ENCODE results near the gene ATP8B2.
"Not testable (repeated sequence)": the region's sequence is repeated elsewhere in the genome, so short reads cannot be mapped to it uniquely, and the experiment has no call there.

The ATP8B2 gene, protein sequence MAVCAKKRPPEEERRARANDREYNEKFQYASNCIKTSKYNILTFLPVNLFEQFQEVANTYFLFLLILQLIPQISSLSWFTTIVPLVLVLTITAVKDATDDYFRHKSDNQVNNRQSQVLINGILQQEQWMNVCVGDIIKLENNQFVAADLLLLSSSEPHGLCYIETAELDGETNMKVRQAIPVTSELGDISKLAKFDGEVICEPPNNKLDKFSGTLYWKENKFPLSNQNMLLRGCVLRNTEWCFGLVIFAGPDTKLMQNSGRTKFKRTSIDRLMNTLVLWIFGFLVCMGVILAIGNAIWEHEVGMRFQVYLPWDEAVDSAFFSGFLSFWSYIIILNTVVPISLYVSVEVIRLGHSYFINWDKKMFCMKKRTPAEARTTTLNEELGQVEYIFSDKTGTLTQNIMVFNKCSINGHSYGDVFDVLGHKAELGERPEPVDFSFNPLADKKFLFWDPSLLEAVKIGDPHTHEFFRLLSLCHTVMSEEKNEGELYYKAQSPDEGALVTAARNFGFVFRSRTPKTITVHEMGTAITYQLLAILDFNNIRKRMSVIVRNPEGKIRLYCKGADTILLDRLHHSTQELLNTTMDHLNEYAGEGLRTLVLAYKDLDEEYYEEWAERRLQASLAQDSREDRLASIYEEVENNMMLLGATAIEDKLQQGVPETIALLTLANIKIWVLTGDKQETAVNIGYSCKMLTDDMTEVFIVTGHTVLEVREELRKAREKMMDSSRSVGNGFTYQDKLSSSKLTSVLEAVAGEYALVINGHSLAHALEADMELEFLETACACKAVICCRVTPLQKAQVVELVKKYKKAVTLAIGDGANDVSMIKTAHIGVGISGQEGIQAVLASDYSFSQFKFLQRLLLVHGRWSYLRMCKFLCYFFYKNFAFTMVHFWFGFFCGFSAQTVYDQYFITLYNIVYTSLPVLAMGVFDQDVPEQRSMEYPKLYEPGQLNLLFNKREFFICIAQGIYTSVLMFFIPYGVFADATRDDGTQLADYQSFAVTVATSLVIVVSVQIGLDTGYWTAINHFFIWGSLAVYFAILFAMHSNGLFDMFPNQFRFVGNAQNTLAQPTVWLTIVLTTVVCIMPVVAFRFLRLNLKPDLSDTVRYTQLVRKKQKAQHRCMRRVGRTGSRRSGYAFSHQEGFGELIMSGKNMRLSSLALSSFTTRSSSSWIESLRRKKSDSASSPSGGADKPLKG

DNA sequence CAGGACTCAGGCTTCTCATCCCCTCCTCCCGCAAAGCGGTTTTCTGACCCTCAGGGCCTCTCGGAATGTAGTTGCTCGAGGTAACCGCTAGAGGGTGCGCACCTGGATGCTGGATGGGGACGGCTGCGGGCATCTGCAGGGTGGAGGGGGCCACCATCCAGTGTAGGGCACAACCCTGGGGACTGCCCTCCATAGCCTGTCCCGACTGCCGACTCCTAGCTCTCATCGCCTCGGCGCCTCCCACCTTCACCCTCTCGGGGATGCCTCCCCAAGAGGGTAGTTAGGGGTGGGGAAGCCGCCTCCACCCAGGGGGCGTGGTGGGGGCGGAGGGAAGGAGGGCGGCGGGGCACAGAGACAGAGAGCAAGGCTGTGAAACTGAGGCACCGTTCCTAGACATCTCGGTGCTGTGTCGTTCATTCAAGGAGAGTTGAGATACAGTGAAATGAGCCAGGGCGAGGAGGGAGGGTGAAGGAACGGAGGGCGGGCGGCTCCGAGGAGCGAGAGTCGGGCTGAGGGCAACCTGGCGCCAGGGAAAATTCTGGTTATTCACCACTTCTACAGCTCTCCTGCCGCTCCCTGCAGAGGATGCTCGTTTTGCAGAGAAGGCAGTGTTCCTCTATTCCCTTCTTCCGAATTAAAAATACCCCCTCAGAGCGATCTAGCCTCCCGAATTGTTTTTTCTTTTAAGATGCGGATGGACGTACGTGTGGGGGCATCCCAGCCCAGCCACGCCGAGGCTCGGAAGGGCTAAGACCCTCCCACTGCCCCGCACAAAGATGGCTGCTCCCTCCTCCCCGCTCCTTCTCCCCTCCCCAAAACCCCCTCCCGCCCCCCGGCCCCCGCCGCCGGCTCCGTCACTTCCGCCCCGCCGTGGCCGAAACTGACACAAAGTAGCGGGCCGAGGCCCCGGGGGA, at the start of gene ATP8B2:
Gene ATP8B2, plus strand, starts transcription at position 857 of the 914 bp plus-strand sequence. CDS start 2,617 bp downstream, outside the sequence.
- DNase-seq, result peak; percentile 89

DNA sequence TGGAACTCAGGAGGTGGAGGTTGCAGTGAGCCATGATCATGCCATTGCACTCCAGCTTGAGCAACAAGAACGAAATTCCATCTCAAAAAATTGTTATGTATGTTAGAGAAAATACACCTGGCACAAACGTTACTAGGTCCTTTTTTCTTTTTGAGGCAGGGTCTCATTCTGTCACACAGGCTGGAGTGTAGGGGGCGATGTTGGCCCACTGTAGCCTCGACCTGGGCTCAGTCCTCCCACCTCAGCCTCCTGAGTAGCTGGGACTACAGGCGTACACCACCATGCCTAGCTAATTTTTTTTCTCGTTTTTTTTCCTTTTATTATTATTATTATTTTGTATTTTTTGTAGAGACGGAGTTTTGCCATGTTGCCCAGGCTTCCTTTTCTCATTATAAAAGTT, 48.5 kb upstream of the ATP8B2 start:
- DNase-seq, result peak; percentile 52

DNA sequence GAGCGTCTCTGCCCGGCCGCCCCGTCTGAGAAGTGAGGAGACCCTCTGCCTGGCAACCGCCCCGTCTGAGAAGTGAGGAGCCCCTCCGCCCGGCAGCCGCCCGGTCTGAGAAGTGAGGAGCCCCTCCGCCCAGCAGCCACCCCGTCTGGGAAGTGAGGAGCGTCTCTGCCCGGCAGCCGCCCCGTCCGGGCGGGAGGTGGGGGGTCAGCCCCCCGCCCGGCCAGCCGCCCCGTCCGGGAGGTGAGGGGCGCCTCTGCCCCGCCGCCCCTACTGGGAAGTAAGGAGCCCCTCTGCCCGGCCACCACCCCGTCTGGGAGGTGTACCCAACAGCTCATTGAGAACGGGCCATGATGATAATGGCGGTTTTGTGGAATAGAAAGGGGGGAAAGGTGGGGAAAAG, 37.7 kb upstream of the ATP8B2 start:
- DNase-seq, result not testable (repeated sequence)

DNA sequence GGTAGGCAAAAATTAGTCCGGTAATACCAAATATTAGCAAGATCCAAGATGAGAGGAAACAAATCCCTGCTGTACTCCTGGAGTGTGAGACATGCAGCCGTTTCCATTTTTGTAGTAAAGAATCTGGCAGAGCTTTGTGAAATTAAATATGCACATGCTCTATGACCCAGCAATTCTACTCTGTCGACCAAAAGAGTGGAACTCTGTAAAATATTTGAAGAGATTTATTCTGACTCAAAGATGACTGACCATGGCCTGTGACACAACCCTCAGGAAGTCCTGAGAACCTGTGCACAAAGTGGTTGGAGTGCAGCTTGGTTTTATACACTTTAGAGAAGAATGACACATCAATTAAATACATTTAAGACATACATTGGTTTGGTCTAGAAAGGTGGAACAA, 36.7 kb upstream of the ATP8B2 start:
- no peak for DNase-seq

DNA sequence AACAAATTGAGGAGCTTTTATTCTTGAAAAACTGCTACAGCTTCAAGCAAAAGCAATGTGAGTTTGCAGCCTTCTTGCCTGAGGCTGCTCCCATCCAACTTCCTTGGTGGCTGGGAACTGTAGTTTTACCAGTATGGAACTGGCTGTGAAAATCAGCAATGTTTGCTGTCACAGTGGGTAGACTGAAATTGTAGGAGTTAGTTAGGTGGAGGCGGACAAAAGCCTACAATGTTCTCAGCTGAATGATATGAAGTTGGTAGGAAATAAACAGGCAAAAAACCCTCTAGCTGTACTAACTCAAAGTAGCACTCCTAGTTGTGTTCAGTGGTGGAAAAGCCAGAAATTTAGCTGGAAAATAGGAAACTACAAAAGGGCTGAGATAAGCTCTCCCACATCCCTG, 34.4 kb upstream of the ATP8B2 start:
- no peak for DNase-seq

DNA sequence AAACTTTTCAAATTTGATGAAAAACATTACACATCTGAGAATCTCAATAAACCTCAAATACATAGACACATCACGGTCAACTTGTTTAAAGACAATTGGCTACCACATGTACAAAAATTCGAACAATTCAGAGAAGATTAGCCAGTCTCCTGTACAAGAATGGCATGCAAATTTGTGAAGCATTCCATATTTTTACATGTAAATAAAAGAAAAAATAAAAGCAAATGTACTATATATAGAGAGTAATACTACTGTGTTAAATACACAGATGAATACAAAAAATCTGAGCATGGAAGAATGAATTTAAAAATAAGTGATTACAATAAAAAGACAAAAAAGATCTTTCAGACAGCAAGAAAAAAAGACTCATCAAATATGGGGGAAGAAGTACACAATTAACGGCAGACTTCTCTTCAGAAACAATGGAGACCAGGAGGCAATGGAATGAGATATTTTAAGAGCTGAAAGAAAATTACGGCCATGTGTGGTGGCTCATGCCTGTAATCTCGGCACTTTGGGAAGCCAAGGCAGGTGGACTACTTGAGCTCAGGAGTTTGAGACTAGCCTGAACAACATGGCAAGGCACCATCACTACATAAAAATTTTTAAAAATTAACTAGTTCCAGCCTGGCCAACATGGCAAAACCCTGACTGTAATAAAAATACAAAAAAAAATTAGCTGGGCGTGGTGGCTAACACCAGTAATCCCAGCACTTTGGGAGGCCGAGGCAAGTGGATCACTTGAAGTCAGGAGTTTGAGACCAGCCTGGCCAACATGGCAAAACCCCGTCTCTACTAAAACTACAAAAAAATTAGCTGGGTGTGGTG, 29.7 kb upstream of the ATP8B2 start:
- no peak for DNase-seq

DNA sequence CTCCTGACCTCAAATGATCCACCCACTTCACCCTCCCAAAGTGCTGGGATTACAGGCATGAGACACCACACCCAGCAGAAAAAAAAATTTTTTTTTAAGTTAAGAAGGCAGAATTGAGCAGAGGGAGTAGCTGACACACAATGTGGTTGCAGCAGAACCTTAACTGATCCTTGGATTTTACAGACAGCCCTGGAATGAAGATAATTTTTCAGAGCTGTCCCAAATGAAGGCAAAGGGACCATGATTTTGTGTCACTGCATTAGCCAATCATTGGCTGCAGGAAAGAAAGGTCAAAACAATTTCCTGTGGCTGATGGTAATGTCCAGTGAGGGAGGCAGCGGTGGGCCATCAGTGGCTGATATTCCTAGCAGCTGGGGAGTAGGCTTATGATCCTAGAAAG, 23.7 kb upstream of the ATP8B2 start:
- DNase-seq, result no peak

DNA sequence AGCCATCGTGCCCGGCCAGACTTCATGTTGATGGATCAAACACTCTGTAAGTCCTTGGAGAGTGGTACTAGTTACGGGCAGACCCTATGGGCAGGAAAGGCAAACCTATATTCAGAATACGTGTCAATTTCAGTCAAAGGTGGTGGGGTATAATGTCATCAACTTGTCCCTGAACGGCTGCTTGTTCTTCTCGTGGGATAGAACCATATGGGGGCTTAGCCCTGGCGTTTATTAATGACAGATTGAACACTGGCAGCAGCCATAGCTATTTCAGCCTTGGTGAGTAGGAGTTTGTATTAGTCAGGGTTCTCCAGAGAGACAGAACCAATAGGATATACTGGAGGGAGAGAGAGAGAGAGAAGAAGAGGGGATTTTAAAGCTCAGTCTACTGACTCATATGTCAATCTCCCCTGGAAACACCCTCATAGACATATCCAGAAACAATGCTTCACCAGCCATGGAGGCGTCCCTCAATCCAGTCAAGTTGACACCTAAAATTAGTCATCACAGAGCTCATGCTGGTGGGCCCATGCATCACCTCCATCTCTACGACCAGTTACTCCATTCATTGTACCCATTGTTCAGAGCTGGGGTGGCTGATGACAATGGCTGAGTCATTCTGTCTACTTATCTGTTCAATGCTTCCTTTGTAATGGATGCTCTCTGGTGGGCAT, 20.5 kb upstream of the ATP8B2 start:
- peak; percentile 73 for DNase-seq

DNA sequence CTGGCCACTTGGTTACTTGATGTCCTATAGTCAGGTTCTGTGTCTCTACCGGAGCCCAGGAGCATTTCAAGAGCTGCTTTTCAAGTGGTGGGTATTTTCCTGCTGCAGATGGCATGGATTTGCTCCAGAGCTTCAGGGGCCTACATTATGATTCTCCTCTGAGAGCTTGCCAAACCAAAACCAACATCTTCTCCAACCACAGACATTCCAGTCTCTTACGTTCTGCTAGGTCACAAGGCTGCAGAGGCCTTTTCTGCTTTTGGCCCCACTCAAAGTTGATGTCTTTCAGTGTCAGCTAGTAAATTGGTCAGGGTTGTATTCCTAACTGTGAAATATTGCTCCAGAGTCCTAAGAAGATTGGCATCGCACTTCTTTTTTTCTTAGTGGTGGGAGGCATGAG, 19.2 kb upstream of the ATP8B2 start:
- DNase-seq, result no peak

DNA sequence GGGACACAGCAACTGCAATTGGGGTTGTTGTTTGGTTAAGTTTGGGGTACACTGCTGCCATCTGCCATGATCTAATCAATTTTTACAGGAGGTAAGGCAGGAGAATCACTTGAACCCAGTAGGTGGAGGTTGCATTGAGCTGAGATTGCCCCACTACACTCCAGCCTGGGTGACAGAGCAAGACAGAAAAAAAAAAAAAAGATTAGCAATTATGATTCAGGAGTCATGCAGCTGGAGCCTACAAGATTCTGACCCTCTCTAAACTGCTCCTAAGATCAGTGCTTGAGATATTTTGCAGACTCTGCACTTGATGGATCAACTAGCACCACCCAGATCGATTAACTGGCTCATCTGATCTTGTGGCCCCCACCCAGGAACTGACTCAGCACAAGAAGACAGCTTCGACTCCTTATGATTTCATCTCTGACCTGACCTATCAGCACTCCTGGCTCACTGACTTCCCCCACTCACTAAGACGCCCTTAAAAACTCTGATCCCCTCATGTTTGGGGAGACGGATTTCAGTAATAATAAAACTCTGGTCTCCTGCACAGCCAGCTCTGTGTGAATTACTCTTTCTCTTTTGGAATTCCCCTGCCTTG, 17.6 kb upstream of the ATP8B2 start:
- peak; percentile 33 for DNase-seq

DNA sequence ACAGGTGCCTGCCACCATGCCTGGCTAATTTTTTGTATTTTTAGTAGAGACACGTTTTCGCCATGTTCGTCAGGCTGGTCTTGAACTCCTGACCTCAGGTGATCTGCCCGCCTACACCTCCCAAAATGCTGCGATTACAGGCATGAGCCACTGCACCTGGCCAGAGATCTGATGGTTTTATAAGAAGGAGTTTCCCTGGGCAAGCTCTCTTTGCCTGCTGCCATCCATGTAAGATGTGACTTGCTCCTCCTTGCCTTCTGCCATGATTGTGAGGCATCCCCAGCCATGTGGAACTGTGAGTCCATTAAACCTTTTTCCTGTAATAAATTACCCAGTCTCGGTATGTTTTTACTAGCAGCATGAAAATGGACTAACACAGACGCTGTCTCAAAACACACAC, 16.2 kb upstream of the ATP8B2 start:
- not testable (repeated sequence) for DNase-seq

DNA sequence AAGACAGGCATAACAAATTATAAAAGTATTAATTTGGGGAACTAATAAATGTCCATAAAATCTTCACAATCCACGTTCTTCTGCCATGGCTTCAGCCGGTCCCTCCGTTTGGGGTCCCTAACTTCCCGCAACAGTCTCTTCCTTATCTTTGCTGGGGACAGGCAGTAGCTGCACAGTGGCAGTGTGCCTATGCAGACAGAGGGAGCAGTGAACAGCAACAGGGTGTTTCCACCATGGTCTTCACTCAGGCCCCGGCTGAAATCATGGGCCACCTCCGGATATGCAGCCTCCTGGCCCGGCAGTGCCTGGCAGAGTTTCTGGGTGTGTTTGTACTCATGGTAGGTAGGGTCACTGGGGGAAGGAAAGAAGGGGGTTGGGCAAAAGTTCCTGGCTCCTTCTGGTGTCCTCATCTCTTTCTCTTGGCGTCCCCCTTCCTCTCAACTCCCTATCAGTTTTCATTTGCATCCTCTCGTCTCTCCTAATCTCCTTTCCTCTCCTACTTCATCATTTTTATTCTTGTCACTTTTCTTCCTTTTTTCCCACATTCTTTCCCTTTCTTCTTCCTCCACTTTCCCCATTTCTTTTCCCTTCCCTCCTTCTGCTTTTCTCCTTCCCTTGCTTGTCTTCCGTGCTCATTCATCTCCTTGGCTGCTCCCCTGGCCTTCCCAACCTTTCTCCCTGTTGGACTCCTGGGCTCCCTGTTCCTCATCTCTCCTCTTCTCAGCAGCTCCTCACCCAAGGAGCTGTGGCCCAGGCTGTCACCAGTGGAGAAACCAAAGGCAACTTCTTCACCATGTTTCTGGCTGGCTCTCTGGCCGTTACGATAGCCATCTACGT, 12.9 kb upstream of the ATP8B2 start:
- DNase-seq, result not testable (repeated sequence)

DNA sequence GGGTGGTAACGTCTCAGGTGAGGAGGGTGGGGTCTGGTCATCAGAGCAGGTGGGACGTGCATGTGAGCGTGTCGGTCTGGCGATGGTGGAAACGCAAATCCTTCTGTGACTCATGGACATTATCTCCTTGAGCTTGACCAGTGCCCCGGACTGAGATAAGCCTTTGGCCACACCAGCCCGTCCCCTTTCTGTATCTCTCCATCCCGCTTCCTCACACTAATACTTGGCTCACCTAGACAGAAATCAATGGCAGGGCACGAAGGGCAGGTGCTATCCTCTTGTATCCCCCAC, 12.3 kb upstream of the ATP8B2 start:
- DNase-seq, result no peak

DNA sequence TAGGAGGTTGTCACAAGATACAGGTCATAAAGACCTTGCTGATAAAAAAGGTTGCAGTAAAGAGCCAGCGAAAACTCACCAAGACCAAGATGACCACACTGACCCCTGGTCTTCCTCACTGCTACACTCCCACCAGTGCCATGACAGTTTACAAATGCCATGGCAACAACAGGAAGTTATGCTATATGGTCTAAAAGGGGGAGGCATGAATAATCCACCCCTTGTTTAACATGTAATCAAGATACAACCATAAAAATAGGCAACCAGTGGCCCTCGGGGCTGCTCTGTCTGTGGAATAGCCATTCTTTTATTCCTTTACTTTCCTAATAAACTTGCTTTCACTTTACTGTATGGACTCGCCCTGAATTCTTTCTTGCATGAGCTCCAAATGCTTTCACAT, 11.1 kb upstream of the ATP8B2 start:
- DNase-seq, result not testable (repeated sequence)

DNA sequence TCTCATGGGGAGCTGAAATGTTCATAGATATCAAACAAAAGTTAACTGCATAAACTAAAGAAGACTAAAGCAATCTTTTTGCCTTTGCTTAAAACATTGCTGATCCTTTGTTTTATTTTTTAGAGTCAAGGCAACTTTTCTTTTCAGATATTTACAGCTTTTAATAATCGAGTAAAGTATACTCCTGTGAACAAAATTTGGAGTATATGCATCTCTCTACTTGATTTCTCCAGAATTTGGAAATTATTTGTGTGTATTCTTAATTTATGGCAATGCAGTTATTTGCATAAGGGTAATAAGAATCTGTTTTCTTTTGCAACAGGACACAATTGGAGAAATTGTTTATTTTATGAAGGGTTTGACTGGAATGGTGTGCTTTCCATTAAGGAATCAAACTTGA, 8.6 kb upstream of the ATP8B2 start:
- DNase-seq, result no peak

DNA sequence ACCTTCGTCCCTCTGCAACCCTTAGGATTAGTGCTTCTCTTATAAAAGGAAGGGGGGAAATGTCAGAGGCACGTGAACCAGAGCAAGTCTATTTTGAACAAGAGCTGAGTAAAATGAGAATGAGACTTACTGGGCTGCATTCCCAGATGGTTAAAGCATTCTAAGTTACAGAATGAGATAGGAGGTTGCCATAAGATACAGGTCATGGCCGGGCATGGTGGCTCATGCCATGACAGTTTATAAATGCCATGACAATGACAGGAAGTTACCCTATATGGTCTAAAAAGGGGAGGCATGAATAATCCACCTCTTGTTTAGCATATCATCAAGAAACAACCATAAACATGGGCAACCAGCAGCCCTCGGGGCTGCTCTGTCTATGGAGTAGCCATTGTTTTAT, 6.9 kb upstream of the ATP8B2 start:
- no peak for DNase-seq

DNA sequence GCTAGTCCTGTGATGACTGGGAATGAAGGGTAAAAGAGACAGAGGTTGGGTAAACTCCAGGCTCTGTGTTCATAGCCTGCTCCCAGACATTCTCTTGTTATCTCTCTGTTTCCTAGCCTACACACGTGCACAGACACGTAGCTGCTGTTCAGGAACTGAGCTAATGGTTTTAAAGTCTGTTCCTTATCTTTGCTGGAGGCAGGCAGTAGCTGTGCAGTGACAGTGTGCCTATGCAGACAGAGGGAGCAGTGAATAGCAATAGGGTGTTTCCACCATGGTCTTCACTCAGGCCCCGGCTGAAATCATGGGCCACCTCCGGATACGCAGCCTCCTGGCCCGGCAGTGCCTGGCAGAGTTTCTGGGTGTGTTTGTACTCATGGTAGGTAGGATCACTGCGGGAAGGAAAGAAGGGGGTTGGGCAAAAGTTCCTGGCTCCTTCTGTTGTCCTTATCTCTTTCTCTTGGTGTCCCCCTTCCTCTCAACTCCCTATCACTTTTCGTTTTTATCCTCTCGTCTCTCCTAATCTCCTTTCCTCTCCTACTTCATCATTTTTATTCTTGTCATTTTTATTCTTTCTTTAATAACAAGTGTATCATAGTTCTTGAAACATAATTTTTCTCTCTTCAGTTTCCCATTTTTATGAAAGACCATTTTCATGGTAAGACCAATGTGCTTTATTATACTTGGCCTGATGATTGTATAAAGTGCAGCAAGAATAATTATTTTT, 4.3 kb upstream of the ATP8B2 start, which contains the start of gene AQP10:
Gene AQP10, plus strand, starts transcription at position 212 of the 727 bp plus-strand sequence. Its CDS starts 63 bp downstream, at position 275.
- no peak for DNase-seq

DNA sequence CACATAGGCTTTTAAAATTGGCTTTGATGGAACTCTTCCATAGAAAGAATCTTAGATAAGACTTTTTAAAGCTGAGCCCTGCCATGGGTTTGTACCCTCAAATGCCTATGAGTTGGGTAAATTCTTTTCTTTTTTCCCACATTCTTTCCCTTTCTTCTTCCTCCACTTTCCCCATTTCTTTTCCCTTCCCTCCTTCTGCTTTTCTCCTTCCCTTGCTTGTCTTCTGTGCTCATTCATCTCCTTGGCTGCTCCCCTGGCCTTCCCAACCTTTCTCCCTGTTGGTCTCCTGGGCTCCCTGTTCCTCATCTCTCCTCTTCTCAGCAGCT, 3.8 kb upstream of the ATP8B2 start:
- not testable (repeated sequence) for DNase-seq

DNA sequence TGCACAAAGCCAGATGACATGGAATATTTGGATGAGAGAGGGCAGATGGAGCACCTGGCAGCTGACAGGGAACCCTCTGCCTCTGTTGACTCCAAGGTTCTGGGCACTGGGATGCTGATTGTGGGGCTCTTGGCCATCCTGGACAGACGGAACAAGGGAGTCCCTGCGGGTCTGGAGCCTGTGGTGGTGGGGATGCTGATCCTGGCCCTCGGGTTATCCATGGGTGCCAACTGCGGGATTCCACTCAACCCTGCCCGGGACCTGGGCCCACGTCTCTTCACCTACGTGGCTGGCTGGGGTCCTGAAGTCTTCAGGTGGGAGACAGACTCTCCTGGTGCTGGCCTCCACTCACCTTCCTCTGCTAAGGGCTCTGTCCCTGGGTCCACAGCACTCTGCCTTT, 1.8 kb upstream of the ATP8B2 start:
- no peak for DNase-seq

Data from stimulated activated CD8-positive, alpha-beta memory T cell treated with anti-CD3 and anti-CD28 coated beads, Interleukin-4, amount 100 ng/mL, for 48 hours (primary cell).